HEK293 (cell line): ENCODE results near the gene KIAA0232.

ENCODE experiments used
- CTCF ChIA-PET: fragments of 350-600 bp; formaldehyde crosslinking; extraction: SDS; loops from one replicate; lab custom pipeline; 2021; ENCODE audit warnings: antibody characterized with exemption; lab: Yijun Ruan, JAX
- POLR2A ChIA-PET: fragments of 300-600 bp; formaldehyde crosslinking; extraction: SDS; loops from one replicate; lab custom pipeline; 2020; ENCODE audit warnings: antibody characterized with exemption, inconsistent platforms; lab: Yijun Ruan, JAX
- H3K27ac ChIP-seq: fragments of 200-500 bp; sonication (Bioruptor generic); 2 replicates; pipeline ENCODE4 v1.5.1; 2014; ENCODE audit warnings: low read depth, low read length, control low read depth, inconsistent platforms; ENCODE audit errors: extremely low read depth
- H3K36me3 ChIP-seq, 2 experiments: fragments of 200-500 bp in 1 of 2; sonication (Bioruptor generic) in 1 of 2; 1 replicate in 1 of 2; 2 replicates in 1 of 2; pipeline ENCODE4 v1.5.1; 2014 to 2017; ENCODE audit warnings: inconsistent platforms in 2 of 2, low read length in 2 of 2; ENCODE audit not compliant: control insufficient read depth in 2 of 2, insufficient read depth in 1 of 2
- H3K4me1 ChIP-seq: fragments of 200-500 bp; sonication (Bioruptor generic); 2 replicates; pipeline ENCODE4 v1.5.1; 2014; ENCODE audit warnings: mild to moderate bottlenecking, low read length, inconsistent platforms; ENCODE audit not compliant: control insufficient read depth, insufficient read depth
- H3K4me3 ChIP-seq: 2 replicates; pipeline ENCODE4 v1.5.1; 2011; ENCODE audit warnings: low read depth, mild to moderate bottlenecking, control low read depth, low read length, moderate library complexity
- H3K9me3 ChIP-seq: fragments of 200-500 bp; sonication (Bioruptor generic); 2 replicates; pipeline ENCODE4 v1.5.1; 2014; ENCODE audit warnings: low read depth, low read length, inconsistent platforms; ENCODE audit not compliant: control insufficient read depth, insufficient read depth
- EGR2 ChIP-seq: fragments of 450-650 bp; formaldehyde crosslinking; IDR thresholded peaks from 2 replicates; pipeline ENCODE4 v1.5.1; 2016; ENCODE audit warnings: low read depth, missing biosample characterization, missing genetic modification characterization
- GLI2 ChIP-seq: fragments of 450-650 bp; formaldehyde crosslinking; IDR thresholded peaks from 2 replicates; pipeline ENCODE4; 2017; ENCODE audit warnings: missing biosample characterization, missing genetic modification characterization, low read depth, borderline replicate concordance
- KLF9 ChIP-seq: fragments of 450-650 bp; formaldehyde crosslinking; IDR thresholded peaks from 2 replicates; pipeline ENCODE4 v1.5.1; 2016; ENCODE audit warnings: missing biosample characterization, missing genetic modification characterization, low read depth
- MEIS1 ChIP-seq: sonication (generic); formaldehyde crosslinking; IDR thresholded peaks from 2 replicates; pipeline ENCODE4 v1.8.1; 2022; ENCODE audit warnings: missing genetic modification reagents, mild to moderate bottlenecking, borderline replicate concordance
- ZBTB17 ChIP-seq: fragments of 450-650 bp; formaldehyde crosslinking; IDR thresholded peaks from 2 replicates; pipeline ENCODE4 v1.5.1; 2016; ENCODE audit warnings: missing biosample characterization, missing genetic modification characterization
- ZNF157 ChIP-seq: fragments of 450-650 bp; formaldehyde crosslinking; IDR thresholded peaks from 2 replicates; pipeline ENCODE4 v1.5.1; 2016; ENCODE audit warnings: missing biosample characterization, missing genetic modification characterization
- ZNF548 ChIP-seq: fragments of 450-650 bp; formaldehyde crosslinking; IDR thresholded peaks from 2 replicates; pipeline ENCODE4 v1.5.1; 2016; ENCODE audit warnings: missing biosample characterization, missing genetic modification characterization
- ZNF670 ChIP-seq: fragments of 450-650 bp; formaldehyde crosslinking; IDR thresholded peaks from 2 replicates; pipeline ENCODE4 v1.5.1; 2016; ENCODE audit warnings: missing biosample characterization, missing genetic modification characterization, low read depth
- ZNF677 ChIP-seq: fragments of 450-650 bp; IDR thresholded peaks from 2 replicates; pipeline ENCODE4 v1.5.0; 2018; ENCODE audit warnings: missing biosample characterization, mild to moderate bottlenecking, missing genetic modification characterization, moderate library complexity
- ZSCAN23 ChIP-seq: fragments of 450-650 bp; formaldehyde crosslinking; IDR thresholded peaks from 2 replicates; pipeline ENCODE4 v1.5.1; 2016; ENCODE audit warnings: missing biosample characterization, missing genetic modification characterization
- TF ChIP-seq, protein P1 (sequence below): fragments of 450-650 bp; formaldehyde crosslinking; IDR thresholded peaks from 2 replicates; pipeline ENCODE4 v1.5.1; 2017; ENCODE audit warnings: missing biosample characterization, missing genetic modification characterization
- TF ChIP-seq, protein P2 (sequence below): fragments of 450-650 bp; formaldehyde crosslinking; IDR thresholded peaks from 2 replicates; pipeline ENCODE4 v1.5.1; 2016; ENCODE audit warnings: missing biosample characterization, missing genetic modification characterization
- TF ChIP-seq, protein P3 (sequence below): fragments of 450-650 bp; formaldehyde crosslinking; IDR thresholded peaks from 2 replicates; pipeline ENCODE4 v1.5.1; 2016; ENCODE audit warnings: missing biosample characterization, missing genetic modification characterization
- TF ChIP-seq, protein P4 (sequence below): fragments of 450-650 bp; formaldehyde crosslinking; IDR thresholded peaks from 2 replicates; pipeline ENCODE4 v1.5.1; 2017; ENCODE audit warnings: missing biosample characterization, missing genetic modification characterization

Gene KIAA0232

DNA sequence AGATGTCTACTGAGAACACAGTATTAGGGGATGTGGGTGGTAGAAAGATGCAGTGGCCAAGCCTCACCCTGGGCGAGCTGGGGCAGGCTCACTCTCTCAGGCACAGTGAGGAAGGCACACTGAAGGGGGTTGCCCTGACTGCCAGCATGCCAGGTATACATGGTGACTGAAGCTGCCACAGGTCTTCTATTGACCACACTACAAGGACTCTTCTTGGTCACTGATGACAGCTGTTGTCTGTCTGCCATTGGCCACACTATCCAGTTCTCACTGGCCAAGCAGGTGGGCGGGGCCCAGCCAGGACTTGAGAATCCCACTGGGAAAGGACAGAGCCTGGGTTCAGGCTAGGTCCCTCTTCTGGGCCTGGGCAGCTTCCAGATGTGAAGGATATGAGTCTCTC, 87.4 kb downstream of the KIAA0232 start:
- H3K4me3 ChIP-seq: no peak overlapping the region
- no peaks in the 10 kb centered on the region for H3K9me3 ChIP-seq
- CTCF ChIA-PET: no interaction called here
- no peak for TF ChIP-seq EGR2 (tag by site-specific recombination)
- TF ChIP-seq KLF9 (tag by site-specific recombination): 0 out of 2 replicates have a peak, but pooled peaks have one; percentile 25
- no peaks in the 10 kb centered on the region for H3K4me1 ChIP-seq
- H3K27ac ChIP-seq: no peak overlapping the region
- H3K36me3 ChIP-seq: peaks cover 0 to 79% of the 10 kb centered on the region in 2 experiments; a peak in 2 of 3 replicates
- POLR2A ChIA-PET: no interaction called here

DNA sequence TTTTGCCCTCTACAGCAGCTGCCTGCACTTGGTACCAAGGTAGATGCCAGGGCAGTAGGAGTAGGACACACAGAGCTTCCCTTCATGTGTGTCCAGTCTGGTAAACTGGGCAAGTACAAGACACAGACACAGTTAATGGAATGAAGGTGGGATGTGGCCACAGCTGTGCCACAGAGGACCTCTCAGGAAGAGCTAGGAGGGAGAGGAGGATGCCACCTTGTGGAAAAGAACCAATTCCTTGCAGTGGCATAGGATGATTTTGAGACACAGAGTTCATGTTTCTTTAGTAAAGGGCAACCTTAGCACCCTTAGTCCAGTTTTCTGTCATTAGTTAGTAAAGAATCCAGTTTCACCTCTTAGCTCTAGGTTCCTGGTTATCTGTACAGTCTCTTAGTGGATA, 90.8 kb downstream of the KIAA0232 start:
- POLR2A ChIA-PET: interaction anchor here (1.1 kb wide), 1 partner anchor 153 kb away, joined by 3 read pairs; no protein-coding TSS in a partner anchor
- Histone ChIP-seq H3K9me3 (no peaks in the 10 kb centered on the region), H3K4me3 (no peak overlapping the region), H3K4me1 (no peaks in the 10 kb centered on the region), H3K36me3 (peaks cover 0 to 80% of the 10 kb centered on the region in 2 experiments; a peak in 2 of 3 replicates), H3K27ac (no peak overlapping the region)
- TF ChIP-seq ZNF677 (tag by site-specific recombination) (no peak), ZBTB17 (tag by site-specific recombination) (no peak), ZNF670 (tag by site-specific recombination) (no peak), ZNF548 (tag by site-specific recombination) (no peak), ZNF157 (tag by site-specific recombination) (no peak), GLI2 (tag by site-specific recombination) (no peak), ZSCAN23 (no peak), MEIS1 (CRISPR knock-in tag) (no peak)
- TF ChIP-seq, protein P1, sequence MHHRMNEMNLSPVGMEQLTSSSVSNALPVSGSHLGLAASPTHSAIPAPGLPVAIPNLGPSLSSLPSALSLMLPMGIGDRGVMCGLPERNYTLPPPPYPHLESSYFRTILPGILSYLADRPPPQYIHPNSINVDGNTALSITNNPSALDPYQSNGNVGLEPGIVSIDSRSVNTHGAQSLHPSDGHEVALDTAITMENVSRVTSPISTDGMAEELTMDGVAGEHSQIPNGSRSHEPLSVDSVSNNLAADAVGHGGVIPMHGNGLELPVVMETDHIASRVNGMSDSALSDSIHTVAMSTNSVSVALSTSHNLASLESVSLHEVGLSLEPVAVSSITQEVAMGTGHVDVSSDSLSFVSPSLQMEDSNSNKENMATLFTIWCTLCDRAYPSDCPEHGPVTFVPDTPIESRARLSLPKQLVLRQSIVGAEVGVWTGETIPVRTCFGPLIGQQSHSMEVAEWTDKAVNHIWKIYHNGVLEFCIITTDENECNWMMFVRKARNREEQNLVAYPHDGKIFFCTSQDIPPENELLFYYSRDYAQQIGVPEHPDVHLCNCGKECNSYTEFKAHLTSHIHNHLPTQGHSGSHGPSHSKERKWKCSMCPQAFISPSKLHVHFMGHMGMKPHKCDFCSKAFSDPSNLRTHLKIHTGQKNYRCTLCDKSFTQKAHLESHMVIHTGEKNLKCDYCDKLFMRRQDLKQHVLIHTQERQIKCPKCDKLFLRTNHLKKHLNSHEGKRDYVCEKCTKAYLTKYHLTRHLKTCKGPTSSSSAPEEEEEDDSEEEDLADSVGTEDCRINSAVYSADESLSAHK (tag by site-specific recombination): no peak
- TF ChIP-seq, protein P2, sequence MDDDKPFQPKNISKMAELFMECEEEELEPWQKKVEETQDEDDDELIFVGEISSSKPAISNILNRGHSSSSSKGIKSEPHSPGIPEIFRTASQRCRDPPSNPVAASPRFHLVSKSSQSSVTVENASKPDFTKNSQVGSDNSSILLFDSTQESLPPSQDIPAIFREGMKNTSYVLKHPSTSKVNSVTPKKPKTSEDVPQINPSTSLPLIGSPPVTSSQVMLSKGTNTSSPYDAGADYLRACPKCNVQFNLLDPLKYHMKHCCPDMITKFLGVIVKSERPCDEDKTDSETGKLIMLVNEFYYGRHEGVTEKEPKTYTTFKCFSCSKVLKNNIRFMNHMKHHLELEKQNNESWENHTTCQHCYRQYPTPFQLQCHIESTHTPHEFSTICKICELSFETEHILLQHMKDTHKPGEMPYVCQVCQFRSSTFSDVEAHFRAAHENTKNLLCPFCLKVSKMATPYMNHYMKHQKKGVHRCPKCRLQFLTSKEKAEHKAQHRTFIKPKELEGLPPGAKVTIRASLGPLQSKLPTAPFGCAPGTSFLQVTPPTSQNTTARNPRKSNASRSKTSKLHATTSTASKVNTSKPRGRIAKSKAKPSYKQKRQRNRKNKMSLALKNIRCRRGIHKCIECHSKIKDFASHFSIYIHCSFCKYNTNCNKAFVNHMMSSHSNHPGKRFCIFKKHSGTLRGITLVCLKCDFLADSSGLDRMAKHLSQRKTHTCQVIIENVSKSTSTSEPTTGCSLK: no peak
- TF ChIP-seq, protein P3, sequence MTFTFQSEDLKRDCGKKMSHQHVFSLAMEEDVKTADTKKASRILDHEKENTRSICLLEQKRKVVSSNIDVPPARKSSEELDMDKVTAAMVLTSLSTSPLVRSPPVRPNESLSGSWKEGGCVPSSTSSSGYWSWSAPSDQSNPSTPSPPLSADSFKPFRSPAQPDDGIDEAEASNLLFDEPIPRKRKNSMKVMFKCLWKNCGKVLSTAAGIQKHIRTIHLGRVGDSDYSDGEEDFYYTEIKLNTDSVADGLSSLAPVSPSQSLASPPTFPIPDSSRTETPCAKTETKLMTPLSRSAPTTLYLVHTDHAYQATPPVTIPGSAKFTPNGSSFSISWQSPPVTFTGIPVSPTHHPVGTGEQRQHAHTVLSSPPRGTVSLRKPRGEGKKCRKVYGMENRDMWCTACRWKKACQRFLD (tag by site-specific recombination): no peak
- TF ChIP-seq, protein P4, sequence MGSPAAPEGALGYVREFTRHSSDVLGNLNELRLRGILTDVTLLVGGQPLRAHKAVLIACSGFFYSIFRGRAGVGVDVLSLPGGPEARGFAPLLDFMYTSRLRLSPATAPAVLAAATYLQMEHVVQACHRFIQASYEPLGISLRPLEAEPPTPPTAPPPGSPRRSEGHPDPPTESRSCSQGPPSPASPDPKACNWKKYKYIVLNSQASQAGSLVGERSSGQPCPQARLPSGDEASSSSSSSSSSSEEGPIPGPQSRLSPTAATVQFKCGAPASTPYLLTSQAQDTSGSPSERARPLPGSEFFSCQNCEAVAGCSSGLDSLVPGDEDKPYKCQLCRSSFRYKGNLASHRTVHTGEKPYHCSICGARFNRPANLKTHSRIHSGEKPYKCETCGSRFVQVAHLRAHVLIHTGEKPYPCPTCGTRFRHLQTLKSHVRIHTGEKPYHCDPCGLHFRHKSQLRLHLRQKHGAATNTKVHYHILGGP (tag by site-specific recombination): no peak
- CTCF ChIA-PET: interaction anchor here (0.6 to 5.3 kb wide), 38 partner anchors 10 to 545 kb away, joined by 3 to 111 read pairs (median 4); partner anchors contain the start of genes BLOC1S4 and TBC1D14
